Activated T-cell treated with anti-CD3 and anti-CD28 coated beads, Interleukin-2, amount 50 U/mL, for 24 hours (primary cell): ENCODE data around the gene PCDHGA11.

Source experiments
- DNase-seq: peaks from one replicate; pipeline ENCODE4 v3.0.0-alpha.2; 2020
- H3K27ac Mint-ChIP-seq: 2 replicates; pipeline ENCODE4 v1.8.0; 2020; ENCODE audit warnings: mild to moderate bottlenecking, mixed read lengths
- H3K27me3 Mint-ChIP-seq: 2 replicates; pipeline ENCODE4 v1.8.0; 2020; ENCODE audit warnings: mixed read lengths
- H3K36me3 Mint-ChIP-seq: 2 replicates; pipeline ENCODE4 v1.8.0; 2020; ENCODE audit warnings: low read depth, mixed read lengths
- H3K4me1 Mint-ChIP-seq: 2 replicates; pipeline ENCODE4 v1.8.0; 2020; ENCODE audit warnings: low read depth, mixed read lengths
- H3K4me3 Mint-ChIP-seq: 2 replicates; pipeline ENCODE4 v1.8.0; 2020; ENCODE audit warnings: mild to moderate bottlenecking, moderate library complexity, mixed read lengths
- H3K9me3 Mint-ChIP-seq: 2 replicates; pipeline ENCODE4 v1.8.0; 2020; ENCODE audit warnings: mixed read lengths

Gene PCDHGA11

DNA sequence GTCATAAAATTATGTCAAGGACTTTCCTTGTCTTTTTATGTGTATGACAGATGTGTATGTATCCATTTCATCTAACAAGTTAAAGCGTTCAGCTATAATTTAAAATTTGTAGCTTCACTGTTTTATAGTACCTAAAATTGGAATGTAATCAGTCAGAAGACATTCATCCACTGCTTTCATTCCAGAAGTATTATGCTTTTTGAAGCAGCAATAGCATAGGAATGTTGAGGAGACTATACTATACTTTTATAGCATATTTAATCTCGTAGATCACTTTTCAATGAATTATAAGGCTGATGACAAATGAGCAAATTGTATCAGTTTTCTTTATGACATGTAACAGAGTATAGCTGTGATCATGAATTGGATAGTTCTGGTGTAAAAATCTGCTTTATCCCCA is 16.4 kb downstream of the PCDHGA11 start:
- Mint-ChIP-seq H3K4me3 (no peak overlapping the region), H3K27me3 (peaks cover 65% of the 10 kb centered on the region), H3K36me3 (peaks cover 2% of the 10 kb centered on the region), H3K27ac (no peak overlapping the region), H3K4me1 (no peaks in the 10 kb centered on the region), H3K9me3 (peaks cover 6% of the 10 kb centered on the region)
- DNase-seq = no peak

DNA sequence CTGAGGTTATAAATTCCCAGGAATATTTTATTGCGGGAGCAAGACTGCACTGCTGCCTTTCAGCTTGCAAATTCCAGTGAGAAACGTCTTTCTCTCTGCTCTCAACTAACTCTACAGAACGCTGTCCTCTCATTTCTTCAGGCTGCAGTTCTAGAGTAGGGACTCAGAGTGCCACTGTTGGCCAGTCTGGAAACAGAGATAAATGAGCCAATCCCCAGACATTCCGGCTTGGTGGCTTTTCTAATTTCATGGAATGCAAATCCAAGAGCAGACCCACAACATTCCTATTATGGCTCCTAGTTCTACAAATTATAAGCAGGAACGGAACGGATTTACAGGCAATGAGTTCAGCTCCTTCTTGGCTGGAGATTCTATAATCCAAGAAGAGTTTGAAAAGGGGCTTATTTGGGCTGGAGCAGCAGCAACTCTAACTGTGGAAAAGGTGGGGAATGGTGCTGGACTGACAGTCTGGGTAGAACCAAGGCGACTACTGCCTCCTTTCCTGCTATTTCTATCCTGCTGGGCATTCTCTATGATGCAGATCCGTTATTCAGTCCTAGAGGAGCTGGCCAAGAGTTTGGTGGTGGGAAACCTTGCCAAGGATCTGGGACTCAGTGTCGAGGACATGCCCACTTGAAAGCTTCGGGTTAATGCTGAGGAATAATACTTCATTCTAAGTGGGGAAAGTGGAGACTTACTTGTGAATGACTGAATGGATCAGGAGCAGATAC is 18.7 kb downstream of the PCDHGA11 start:
- no peak for DNase-seq
- Mint-ChIP-seq H3K4me3 (no peak overlapping the region), H3K9me3 (peaks cover 3% of the 10 kb centered on the region), H3K27me3 (peaks cover 48% of the 10 kb centered on the region), H3K4me1 (no peaks in the 10 kb centered on the region), H3K36me3 (no peaks in the 10 kb centered on the region), H3K27ac (no peak overlapping the region)

DNA sequence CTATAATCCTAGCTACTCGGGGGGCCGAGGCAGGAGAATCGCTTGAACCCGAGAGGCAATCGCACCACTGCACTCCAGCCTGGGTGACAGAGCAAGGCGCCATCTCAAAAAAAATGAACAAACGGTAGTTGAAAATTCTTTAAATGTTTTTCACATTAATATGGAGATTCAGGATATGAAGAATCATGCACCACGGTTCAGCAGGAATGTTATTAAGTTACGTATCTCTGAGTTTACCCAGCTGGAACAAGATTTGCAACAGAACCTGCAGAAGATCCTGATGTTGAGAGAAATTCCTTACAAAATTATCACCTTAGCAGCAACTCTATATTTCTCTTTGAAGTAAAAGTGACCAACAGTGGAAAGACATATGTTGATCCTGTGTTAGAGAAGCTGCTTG is 19.5 kb downstream of the PCDHGA11 start:
- Mint-ChIP-seq H3K27me3 (peaks cover 44% of the 10 kb centered on the region), H3K9me3 (peaks cover 3% of the 10 kb centered on the region), H3K36me3 (no peaks in the 10 kb centered on the region), H3K4me3 (no peak overlapping the region), H3K4me1 (no peaks in the 10 kb centered on the region), H3K27ac (no peak overlapping the region)
- DNase-seq = no peak

DNA sequence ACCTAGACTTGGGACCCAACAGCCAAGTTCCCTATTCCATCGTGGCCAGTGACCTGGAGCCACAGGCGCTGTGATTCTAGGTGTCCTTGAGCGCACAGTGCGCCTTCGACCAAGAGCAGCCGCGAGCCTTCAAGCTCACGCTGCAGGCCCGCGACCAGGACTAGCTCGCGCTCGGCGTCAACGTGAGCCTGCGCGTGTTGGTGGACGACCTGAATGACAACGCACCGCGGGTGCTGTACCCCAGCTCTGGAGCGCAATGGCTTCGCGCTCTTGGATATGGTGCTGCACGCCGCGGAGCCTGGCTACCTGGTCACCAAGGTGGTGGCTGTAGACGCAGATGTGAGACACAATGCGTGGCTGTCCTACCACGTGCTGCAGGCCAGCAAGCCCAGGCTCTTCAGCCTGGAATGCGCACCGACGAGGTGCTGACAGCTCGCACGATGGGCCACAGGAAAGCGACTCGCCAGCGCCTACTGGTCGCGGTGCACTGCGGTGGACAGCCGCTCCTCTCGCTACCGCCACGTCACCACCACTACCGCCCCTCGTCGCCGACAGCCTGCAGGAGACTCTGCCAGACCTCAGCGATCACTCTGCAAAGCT is 20.8 kb downstream of the PCDHGA11 start:
- no peak overlapping the region for H3K4me3 Mint-ChIP-seq
- no peak overlapping the region for H3K27ac Mint-ChIP-seq
- no peaks in the 10 kb centered on the region for H3K36me3 Mint-ChIP-seq
- H3K27me3 Mint-ChIP-seq = peaks cover 36% of the 10 kb centered on the region
- no peak for DNase-seq
- H3K4me1 Mint-ChIP-seq = no peaks in the 10 kb centered on the region
- peaks cover 3% of the 10 kb centered on the region for H3K9me3 Mint-ChIP-seq

DNA sequence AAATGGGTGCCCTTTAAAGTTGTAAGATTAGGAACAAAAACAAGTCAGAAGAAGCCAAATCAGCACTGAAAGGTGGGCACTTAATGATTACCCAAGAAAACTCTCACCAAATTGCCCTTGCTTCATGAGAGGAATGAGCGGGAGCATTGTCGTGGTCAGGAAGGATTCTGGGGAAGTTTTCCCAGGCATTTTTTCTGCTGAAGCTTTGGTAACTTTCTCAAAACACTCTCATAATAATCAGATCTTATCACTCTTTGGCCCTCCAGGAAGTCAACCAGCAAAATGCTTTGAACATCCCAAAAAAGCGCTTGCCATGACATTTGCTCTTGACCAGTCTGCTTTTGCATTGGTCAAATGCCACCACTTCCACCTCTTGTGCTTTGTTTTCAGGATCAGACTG is 44.5 kb downstream of the PCDHGA11 start:
- Mint-ChIP-seq H3K4me3 (no peak overlapping the region), H3K27me3 (peaks cover 24% of the 10 kb centered on the region), H3K27ac (no peak overlapping the region), H3K4me1 (no peaks in the 10 kb centered on the region), H3K9me3 (peaks cover 3% of the 10 kb centered on the region), H3K36me3 (no peaks in the 10 kb centered on the region)
- DNase-seq = no peak
